Mesenchymal stem cell (in vitro differentiated cells and primary cell): Measurements from ENCODE around the gene INO80B.

Experiments
- DNase-seq: peaks from one replicate; pipeline ENCODE4 v3.0.0-alpha.2; 2013
- H2AFZ ChIP-seq: one replicate; pipeline ENCODE4 v1.6.1; 2013; ENCODE audit warnings: low read depth, mild to moderate bottlenecking, control low read depth, inconsistent platforms, low read length, moderate library complexity
- H2AK5ac ChIP-seq: 2 replicates; pipeline ENCODE4 v1.6.1; 2013; ENCODE audit warnings: low read length, moderate library complexity, mild to moderate bottlenecking, inconsistent platforms; ENCODE audit not compliant: severe bottlenecking
- H2BK120ac ChIP-seq: one replicate; pipeline ENCODE4 v1.6.1; 2013; ENCODE audit warnings: low read depth, mild to moderate bottlenecking, inconsistent platforms, low read length, moderate library complexity
- H2BK12ac ChIP-seq, 2 experiments: one replicate each; pipeline ENCODE4 v1.6.1; 2013; ENCODE audit warnings: inconsistent platforms in 2 of 2, low read length in 2 of 2, mild to moderate bottlenecking in 2 of 2, moderate library complexity in 2 of 2, control low read depth in 1 of 2
- H2BK15ac ChIP-seq: one replicate; pipeline ENCODE4 v1.6.1; 2013; ENCODE audit warnings: mild to moderate bottlenecking, low read depth, inconsistent platforms; ENCODE audit not compliant: poor library complexity, severe bottlenecking
- H2BK5ac ChIP-seq: 2 replicates; pipeline ENCODE4 v1.6.1; 2013; ENCODE audit warnings: low read depth, mild to moderate bottlenecking, low read length, control low read depth, inconsistent platforms; ENCODE audit not compliant: poor library complexity, severe bottlenecking
- H3K14ac ChIP-seq, 2 experiments: one replicate each; pipeline ENCODE4 v1.6.1; 2013; ENCODE audit warnings: inconsistent platforms in 2 of 2, low read length in 2 of 2, control low read depth in 1 of 2, mild to moderate bottlenecking in 1 of 2, moderate library complexity in 1 of 2
- H3K18ac ChIP-seq, 2 experiments: one replicate each; pipeline ENCODE4 v1.6.1; 2013; ENCODE audit warnings: inconsistent platforms in 2 of 2, low read length in 2 of 2, control low read depth in 1 of 2, low read depth in 1 of 2, mild to moderate bottlenecking in 1 of 2
- H3K23ac ChIP-seq, 2 experiments: one replicate each; pipeline ENCODE4 v1.6.1; 2013; ENCODE audit warnings: inconsistent platforms in 2 of 2, low read length in 2 of 2, mild to moderate bottlenecking in 2 of 2, moderate library complexity in 2 of 2, control low read depth in 1 of 2
- H3K27ac ChIP-seq: 2 replicates; pipeline ENCODE4 v1.5.1; 2013; ENCODE audit warnings: mild to moderate bottlenecking, moderate library complexity, low read length, control low read depth, inconsistent platforms; ENCODE audit not compliant: poor library complexity, severe bottlenecking
- H3K27me3 ChIP-seq, 2 experiments: 2 replicates each; pipeline versions ENCODE4 v1.6.1 to v1.7.0; 2013; ENCODE audit warnings: low read length in 2 of 2, mild to moderate bottlenecking in 2 of 2, moderate library complexity in 2 of 2, control low read depth in 1 of 2, inconsistent platforms in 1 of 2; ENCODE audit not compliant: control insufficient read depth in 1 of 2, insufficient read depth in 1 of 2
- H3K36me3 ChIP-seq, 2 experiments: 2 replicates each; pipeline versions ENCODE4 v1.6.1 to v1.7.0; 2013; ENCODE audit warnings: low read length in 2 of 2, control low read depth in 1 of 2, inconsistent platforms in 1 of 2, low read depth in 1 of 2, mild to moderate bottlenecking in 1 of 2; ENCODE audit not compliant: insufficient read depth in 2 of 2, control insufficient read depth in 1 of 2
- H3K4ac ChIP-seq, 2 experiments: one replicate each; pipeline ENCODE4 v1.6.1; 2013; ENCODE audit warnings: inconsistent platforms in 2 of 2, low read length in 2 of 2, mild to moderate bottlenecking in 2 of 2, moderate library complexity in 2 of 2, control low read depth in 1 of 2, low read depth in 1 of 2
- H3K4me1 ChIP-seq: 2 replicates; pipeline ENCODE4 v1.6.1; 2013; ENCODE audit warnings: low read depth, low read length, control low read depth; ENCODE audit not compliant: control insufficient read depth, insufficient read depth
- H3K4me2 ChIP-seq: 2 replicates; pipeline ENCODE4 v1.6.1; 2013; ENCODE audit warnings: low read length, mild to moderate bottlenecking, inconsistent platforms; ENCODE audit not compliant: poor library complexity, severe bottlenecking
- H3K4me3 ChIP-seq, 2 experiments: 2 replicates each; pipeline versions ENCODE4 v1.5.1 to v1.7.0; 2013; ENCODE audit warnings: low read length in 2 of 2, mild to moderate bottlenecking in 2 of 2, control low read depth in 1 of 2, low read depth in 1 of 2; ENCODE audit not compliant: insufficient read depth in 1 of 2
- H3K79me1 ChIP-seq: replicated peaks from 2 replicates; pipeline ENCODE4 v1.6.1; 2013; ENCODE audit warnings: mild to moderate bottlenecking, control low read depth, low read length, inconsistent platforms; ENCODE audit not compliant: poor library complexity, severe bottlenecking
- H3K9ac ChIP-seq: 2 replicates; pipeline ENCODE4 v1.7.0; 2013; ENCODE audit warnings: mild to moderate bottlenecking, low read length, moderate library complexity
- H3K9me3 ChIP-seq: 2 replicates; pipeline ENCODE4 v1.7.0; 2013; ENCODE audit warnings: mild to moderate bottlenecking, low read length; ENCODE audit not compliant: control insufficient read depth
- H4K8ac ChIP-seq: one replicate; pipeline ENCODE4 v1.6.1; 2013; ENCODE audit warnings: inconsistent platforms, mild to moderate bottlenecking, low read length, moderate library complexity
- H4K91ac ChIP-seq: one replicate; pipeline ENCODE4 v1.6.1; 2013; ENCODE audit warnings: mild to moderate bottlenecking, low read length, inconsistent platforms
- WGBS: methylation state at CpG from one replicate; pipeline ENCODE4 v1.1.7; 2013; ENCODE audit warnings: mixed read lengths; 5-methylcytosine and 5-hydroxymethylcytosine counted together

Gene INO80B

GRCh38 chr2:74439373-74439772 is 15.5 kb upstream of the INO80B start:
- H4K91ac ChIP-seq, result no peak overlapping the region
- peak overlapping the region; percentile 51 to 72 for H3K18ac ChIP-seq
- no peak overlapping the region for H2BK15ac ChIP-seq
- H4K8ac ChIP-seq, result no peak overlapping the region
- H3K14ac ChIP-seq, result peak overlapping the region in 1 of 2 experiments; percentile 46
- H2BK5ac ChIP-seq, result no peak overlapping the region
- H3K4me3 ChIP-seq, result peak overlapping the region; percentile 55 to 84
- no peak overlapping the region for H2AFZ ChIP-seq
- peak overlapping the region; percentile 4 to 20 for H2BK12ac ChIP-seq
- peak overlapping the region; percentile 9 for H3K27ac ChIP-seq
- H3K4me1 ChIP-seq, result peaks cover 30% of the 10 kb centered on the region
- H3K4ac ChIP-seq, result peak overlapping the region; percentile 62 to 90
- peak overlapping the region; percentile 59 for H2AK5ac ChIP-seq
- peak overlapping the region; percentile 96 for H2BK120ac ChIP-seq
- no peak for DNase-seq
- no peaks in the 10 kb centered on the region for H3K9me3 ChIP-seq
- H3K9ac ChIP-seq, result peak overlapping the region; percentile 88
- 73% methylated on average over 3 of the region's 3 CpGs for WGBS
- H3K36me3 ChIP-seq, result peaks cover 5 to 14% of the 10 kb centered on the region in 2 experiments
- peak overlapping the region; percentile 82 for H3K4me2 ChIP-seq
- H3K27me3 ChIP-seq, result peaks cover 0 to 12% of the 10 kb centered on the region in 2 experiments
- H3K23ac ChIP-seq, result no peak overlapping the region
- H3K79me1 ChIP-seq, result peaks cover 34% of the 10 kb centered on the region

- Histone ChIP-seq H2BK15ac (peak overlapping the region; percentile 5), H3K4me1 (peaks cover 33% of the 10 kb centered on the region), H4K91ac (peak overlapping the region; percentile 95), H2BK120ac (peak overlapping the region; percentile 96), H3K4ac (peak overlapping the region; percentile 62 to 90), H4K8ac (peak overlapping the region; percentile 41), H2AK5ac (peak overlapping the region; percentile 59), H3K4me3 (peak overlapping the region; percentile 55 to 84), H3K14ac (peak overlapping the region in 1 of 2 experiments; percentile 36), H2AFZ (no peak overlapping the region), H3K9me3 (no peaks in the 10 kb centered on the region), H3K18ac (peak overlapping the region; percentile 78 to 95), H3K36me3 (peaks cover 5 to 12% of the 10 kb centered on the region in 2 experiments), H3K27ac (peak overlapping the region; percentile 85), H3K79me1 (peaks cover 31% of the 10 kb centered on the region), H2BK12ac (no peak overlapping the region), H3K23ac (no peak overlapping the region), H2BK5ac (peak overlapping the region; percentile 19), H3K4me2 (peak overlapping the region; percentile 82), H3K9ac (peak overlapping the region; percentile 88), H3K27me3 (peaks cover 0 to 12% of the 10 kb centered on the region in 2 experiments)
- WGBS, result 6% methylated on average over 13 of the region's 14 CpGs
- peak; percentile 73 for DNase-seq
These were observed 15.0 kb upstream of the INO80B start for GRCh38 chr2:74439803-74440377.

GRCh38 chr2:74440378-74441169 is 14.3 kb upstream of the INO80B start:
- H3K4ac ChIP-seq, result peak overlapping the region; percentile 80 to 90
- peak overlapping the region; percentile 56 to 84 for H3K4me3 ChIP-seq
- peak overlapping the region; percentile 78 to 95 for H3K18ac ChIP-seq
- H2BK12ac ChIP-seq, result peak overlapping the region; percentile 1 to 70
- H4K8ac ChIP-seq, result peak overlapping the region; percentile 91
- peak overlapping the region; percentile 24 for H2BK5ac ChIP-seq
- H3K9ac ChIP-seq, result peak overlapping the region; percentile 88
- peak; percentile 86 for DNase-seq
- H3K23ac ChIP-seq, result peak overlapping the region in 1 of 2 experiments; percentile 2
- H3K27ac ChIP-seq, result peak overlapping the region; percentile 89
- peak overlapping the region; percentile 95 for H4K91ac ChIP-seq
- peak overlapping the region; percentile 82 for H3K4me2 ChIP-seq
- no peaks in the 10 kb centered on the region for H3K9me3 ChIP-seq
- no peak overlapping the region for H2AK5ac ChIP-seq
- H2BK15ac ChIP-seq, result peak overlapping the region; percentile 5
- H3K36me3 ChIP-seq, result peaks cover 0 to 10% of the 10 kb centered on the region in 2 experiments
- peak overlapping the region; percentile 74 for H2AFZ ChIP-seq
- H3K27me3 ChIP-seq, result peaks cover 0 to 12% of the 10 kb centered on the region in 2 experiments
- H2BK120ac ChIP-seq, result peak overlapping the region; percentile 57
- 4% methylated on average over 39 of the region's 45 CpGs for WGBS
- peaks cover 33% of the 10 kb centered on the region for H3K4me1 ChIP-seq
- H3K14ac ChIP-seq, result peak overlapping the region in 1 of 2 experiments; percentile 9
- peaks cover 25% of the 10 kb centered on the region for H3K79me1 ChIP-seq

- H3K14ac ChIP-seq, result no peak overlapping the region
- H3K36me3 ChIP-seq, result peaks cover 0 to 5% of the 10 kb centered on the region in 2 experiments
- H3K9me3 ChIP-seq, result no peaks in the 10 kb centered on the region
- 11% methylated on average over 33 of the region's 33 CpGs for WGBS
- H2BK5ac ChIP-seq, result no peak overlapping the region
- no peak overlapping the region for H3K23ac ChIP-seq
- H3K4me1 ChIP-seq, result peaks cover 33% of the 10 kb centered on the region
- H3K4me2 ChIP-seq, result peak overlapping the region; percentile 82
- H2BK15ac ChIP-seq, result peak overlapping the region; percentile 54
- peak overlapping the region; percentile 49 to 70 for H2BK12ac ChIP-seq
- H3K18ac ChIP-seq, result peak overlapping the region; percentile 31 to 72
- no peak overlapping the region for H2BK120ac ChIP-seq
- no peak overlapping the region for H2AFZ ChIP-seq
- peak overlapping the region; percentile 89 for H3K27ac ChIP-seq
- H3K27me3 ChIP-seq, result peaks cover 0 to 12% of the 10 kb centered on the region in 2 experiments
- peak overlapping the region; percentile 56 to 84 for H3K4me3 ChIP-seq
- peaks cover 20% of the 10 kb centered on the region for H3K79me1 ChIP-seq
- H4K91ac ChIP-seq, result no peak overlapping the region
- no peak for DNase-seq
- no peak overlapping the region for H2AK5ac ChIP-seq
- H4K8ac ChIP-seq, result peak overlapping the region; percentile 91
- H3K9ac ChIP-seq, result peak overlapping the region; percentile 88
- no peak overlapping the region for H3K4ac ChIP-seq
These were observed 13.7 kb upstream of the INO80B start for GRCh38 chr2:74441170-74441689.
